PC-3 (cell line): ENCODE data around the gene ZBTB40. TPM values are rescaled to one million over a fixed set of nuclear protein-coding genes. Genes with fewer than 3 reads are reported as not detected.

Experiments
- ATAC-seq: fragments of 200-7000 bp; cut with Tn5 transposase; 2 replicates; pipeline ENCODE4 v1.9.1; 2020; ENCODE audit warnings: mild to moderate bottlenecking, moderate library complexity
- BruUV-seq: library from RNA; stranded (reverse); fragments of 400-500 nt; replicated peaks from 2 replicates; lab custom pipeline; 2021; lab: Mats Ljungman, UMichigan
- CTCF ChIA-PET: fragments of 300-600 bp; sonication (Branson Sonifier 250); formaldehyde crosslinking; loops from one replicate; lab custom pipeline; 2022; ENCODE audit warnings: antibody characterized with exemption; lab: Charles Lee
- POLR2A ChIA-PET: fragments of 300-600 bp; sonication (Branson Sonifier 250); formaldehyde crosslinking; loops from one replicate; lab custom pipeline; 2022; ENCODE audit warnings: antibody characterized with exemption; ENCODE audit not compliant: unreplicated experiment; lab: Charles Lee
- DNase-seq: peaks from one replicate; pipeline ENCODE4 v3.0.0-alpha.2; 2015
- H2AFZ ChIP-seq: fragments of 300-600 bp; sonication (generic); 2 replicates; pipeline ENCODE4 v1.6.0; 2016; ENCODE audit warnings: antibody characterized with exemption, low read length
- H3F3A ChIP-seq: fragments of 300-600 bp; sonication (generic); one replicate; pipeline ENCODE4 v1.6.0; 2017; ENCODE audit warnings: antibody characterized with exemption, low read length, control low read depth, mild to moderate bottlenecking; ENCODE audit not compliant: unreplicated experiment
- H3K27ac ChIP-seq: fragments of 300-600 bp; sonication (generic); 2 replicates; pipeline ENCODE4 v1.5.1; 2016; ENCODE audit warnings: mild to moderate bottlenecking, low read length
- H3K27me3 ChIP-seq: fragments of 300-600 bp; sonication (generic); 2 replicates; pipeline ENCODE4 v1.6.1; 2016; ENCODE audit warnings: low read length, mixed read lengths
- H3K36me3 ChIP-seq: fragments of 300-600 bp; sonication (generic); 2 replicates; pipeline ENCODE4 v1.6.1; 2016; ENCODE audit warnings: low read depth, mixed run types, low read length, mixed read lengths
- H3K4me1 ChIP-seq: fragments of 300-600 bp; sonication (generic); 2 replicates; pipeline ENCODE4 v1.5.1; 2016; ENCODE audit warnings: low read length; ENCODE audit not compliant: insufficient read depth
- H3K4me2 ChIP-seq: fragments of 300-600 bp; sonication (generic); 2 replicates; pipeline ENCODE4 v1.6.0; 2016; ENCODE audit warnings: low read length
- H3K4me3 ChIP-seq: fragments of 300-600 bp; sonication (generic); 2 replicates; pipeline ENCODE4 v1.5.1; 2016; ENCODE audit warnings: mild to moderate bottlenecking, low read length, mixed read lengths
- H3K79me2 ChIP-seq: fragments of 300-600 bp; sonication (generic); 2 replicates; pipeline ENCODE4 v1.6.1; 2017; ENCODE audit warnings: low read length, mixed read lengths
- H3K9ac ChIP-seq: fragments of 300-600 bp; sonication (generic); 2 replicates; pipeline ENCODE4 v1.6.0; 2016; ENCODE audit warnings: mild to moderate bottlenecking, low read length
- H3K9me2 ChIP-seq: fragments of 300-600 bp; sonication (generic); replicated peaks from 2 replicates; pipeline ENCODE4 v1.6.1; 2016; ENCODE audit warnings: mixed run types, low read length, mixed read lengths
- H3K9me3 ChIP-seq: fragments of 300-600 bp; sonication (generic); 2 replicates; pipeline ENCODE4 v1.6.1; 2016; ENCODE audit warnings: low read length, mixed read lengths
- H4K20me1 ChIP-seq: fragments of 300-600 bp; sonication (generic); 2 replicates; pipeline ENCODE4 v1.6.1; 2016; ENCODE audit warnings: low read length, mixed read lengths
- CTCF ChIP-seq: fragments of 300-600 bp; sonication (generic); conservative IDR thresholded peaks from 2 replicates; pipeline ENCODE4 v1.5.1; 2017; ENCODE audit warnings: antibody characterized with exemption, low read depth, mild to moderate bottlenecking, low read length
- EZH2 ChIP-seq: fragments of 300-600 bp; sonication (generic); IDR thresholded peaks from one replicate; pipeline ENCODE4 v1.6.1; 2017; ENCODE audit warnings: antibody characterized with exemption, mild to moderate bottlenecking, low read length; ENCODE audit not compliant: unreplicated experiment
- EZH2phosphoT487 ChIP-seq: fragments of 300-600 bp; sonication (generic); IDR thresholded peaks from 2 replicates; pipeline ENCODE4 v1.6.1; 2018; ENCODE audit warnings: mild to moderate bottlenecking, antibody characterized with exemption, low read length, borderline replicate concordance
- intact Hi-C: fragments of 100-400 bp; cut with micrococcal nuclease; formaldehyde crosslinking; loops from 2 replicates; pipeline ENCODE4 v1.9.0; 2023
- total RNA-seq: library from RNA; depleted of rRNA; stranded (reverse); fragments of >200 nt; gene quantifications from 2 replicates; pipeline ENCODE4 v1.2.3, GENCODE V29; 2014

ZBTB40 gene
- total RNA-seq, 1 experiment from 2014 or later = 20.2 TPM

- no peaks in the 10 kb centered on the region for H4K20me1 ChIP-seq
- H3K9ac ChIP-seq = no peak overlapping the region
- peaks cover 32% of the 10 kb centered on the region for H3K4me1 ChIP-seq
- H3K9me2 ChIP-seq = no peaks in the 10 kb centered on the region
- no peak overlapping the region for H3K4me3 ChIP-seq
- TF ChIP-seq EZH2phosphoT487 (no peak), CTCF (no peak), EZH2 (no peak)
- H3K27ac ChIP-seq = no peak overlapping the region
- peak overlapping the region; percentile 91; the same call in 1 of the 2 replicates for H2AFZ ChIP-seq
- H3K9me3 ChIP-seq = no peaks in the 10 kb centered on the region
- no peaks in the 10 kb centered on the region for H3F3A ChIP-seq
- H3K36me3 ChIP-seq = no peaks in the 10 kb centered on the region
- no peak overlapping the region for H3K4me2 ChIP-seq
- H3K27me3 ChIP-seq = no peaks in the 10 kb centered on the region
- ATAC-seq (no peak), DNase-seq (peak; percentile 15)
- H3K79me2 ChIP-seq = peaks cover 36% of the 10 kb centered on the region
- intact Hi-C loops = no loop called here
- CTCF ChIA-PET = no interaction called here
- POLR2A ChIA-PET = no interaction called here
- BruUV-seq = no TSS peak
Observed at GRCh38 chr1:22450351-22451021, 1.2 kb upstream of the ZBTB40 start.

DNA sequence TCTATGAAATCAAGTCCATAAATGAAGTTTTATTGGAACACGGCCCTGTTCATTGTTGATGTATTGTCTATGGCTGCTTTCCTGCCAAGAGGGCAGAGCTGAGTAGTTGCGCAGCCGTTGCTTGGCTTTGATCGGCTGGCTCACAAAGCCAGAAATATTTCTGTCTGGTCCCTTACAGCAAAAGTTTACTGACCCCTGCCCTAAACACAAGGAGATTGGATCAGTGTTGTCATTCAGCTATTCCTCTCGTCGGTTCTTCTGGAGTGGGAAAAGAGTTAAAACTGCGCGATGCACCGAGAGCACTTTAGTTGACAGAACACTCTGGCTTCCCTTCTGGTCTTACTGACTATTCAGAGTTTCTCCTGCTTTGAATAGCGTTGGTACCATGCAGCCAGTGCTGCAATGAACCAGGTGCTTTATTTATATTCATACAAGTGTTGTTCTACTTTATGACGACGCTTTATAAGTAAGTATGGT, 868 bp downstream of the ZBTB40 start:
- peak; percentile 29 for DNase-seq
- Histone ChIP-seq H3K9me2 (no peaks in the 10 kb centered on the region), H4K20me1 (no peaks in the 10 kb centered on the region), H3K79me2 (peaks cover 55% of the 10 kb centered on the region), H3K9me3 (no peaks in the 10 kb centered on the region), H3K4me2 (peak overlapping the region; percentile 93), H3K9ac (peak overlapping the region; percentile 91), H3K27me3 (no peaks in the 10 kb centered on the region), H3K4me3 (peak overlapping the region; percentile 85), H3K4me1 (peaks cover 26% of the 10 kb centered on the region), H3K27ac (peak overlapping the region; percentile 45), H2AFZ (peak overlapping the region; percentile 91), H3K36me3 (no peaks in the 10 kb centered on the region), H3F3A (no peaks in the 10 kb centered on the region)
- peak; percentile 54 for ATAC-seq
- CTCF ChIA-PET = interaction anchor here (0.6 kb wide), 1 partner anchor 410 kb away, joined by 3 read pairs; no protein-coding TSS in a partner anchor
- POLR2A ChIA-PET = no interaction called here
- no peak for TF ChIP-seq CTCF
- no peak for TF ChIP-seq EZH2
- TF ChIP-seq EZH2phosphoT487 = no peak
- intact Hi-C loops = no loop called here
- no TSS peak for BruUV-seq

GRCh38 chr1:22453181-22453580, 1.5 kb downstream of the ZBTB40 start:
- intact Hi-C loops = no loop called here
- H3K27ac ChIP-seq = no peak overlapping the region
- no peaks in the 10 kb centered on the region for H3F3A ChIP-seq
- H3K9me2 ChIP-seq = no peaks in the 10 kb centered on the region
- H3K9me3 ChIP-seq = no peaks in the 10 kb centered on the region
- TF ChIP-seq EZH2 = no peak
- no peak for TF ChIP-seq CTCF
- no peak for TF ChIP-seq EZH2phosphoT487
- no peak for ATAC-seq
- peak overlapping the region; percentile 91; the same call in 1 of the 2 replicates for H3K9ac ChIP-seq
- no peak for DNase-seq
- peaks cover 61% of the 10 kb centered on the region for H3K79me2 ChIP-seq
- peak overlapping the region; percentile 85 for H3K4me3 ChIP-seq
- ChIA-PET CTCF (interaction anchor here (0.6 kb wide), 1 partner anchor 409 kb away, joined by 3 read pairs; no protein-coding TSS in a partner anchor), POLR2A (no interaction called here)
- H3K4me1 ChIP-seq = peaks cover 20% of the 10 kb centered on the region
- peak overlapping the region; percentile 93 for H3K4me2 ChIP-seq
- no peaks in the 10 kb centered on the region for H3K36me3 ChIP-seq
- no TSS peak for BruUV-seq
- H2AFZ ChIP-seq = peak overlapping the region; percentile 91; the same call in 1 of the 2 replicates
- no peaks in the 10 kb centered on the region for H3K27me3 ChIP-seq
- H4K20me1 ChIP-seq = no peaks in the 10 kb centered on the region
